H1 (cell line): ENCODE measurements around the gene P2RX1. TPM values are rescaled to one million over a fixed set of nuclear protein-coding genes. Genes with fewer than 3 reads are reported as not detected.

Source experiments
- CTCF ChIA-PET: fragments of 300-600 bp; sonication (Branson Sonifier 250); formaldehyde crosslinking; loops from one replicate; lab custom pipeline; 2021; ENCODE audit not compliant: partially characterized antibody; lab: Charles Lee
- POLR2A ChIA-PET: fragments of 300-600 bp; sonication (Branson Sonifier 250); formaldehyde crosslinking; loops from one replicate; lab custom pipeline; 2021; ENCODE audit warnings: inconsistent platforms; ENCODE audit not compliant: partially characterized antibody; lab: Charles Lee
- DNase-seq, 2 experiments: peaks; one replicate each; pipeline versions ENCODE4 v3.0.0 to v3.0.0-alpha.2; 2010 to 2022; ENCODE audit warnings: low spot score in 2 of 2, low read depth in 1 of 2, mixed read lengths in 1 of 2
- FAIRE-seq: peaks from 2 replicates; lab custom pipeline; 2011; peaks lifted over from hg19 to GRCh38; lab: Jason Lieb, UNC
- H2AFZ ChIP-seq: 2 replicates; pipeline ENCODE4 v1.8.1; 2012; ENCODE audit warnings: low read length, inconsistent platforms
- H2AK5ac ChIP-seq: 2 replicates; pipeline ENCODE4 v1.6.1; 2013; ENCODE audit warnings: low read depth, low read length
- H2BK120ac ChIP-seq: replicated peaks from 2 replicates; pipeline ENCODE3; 2013; ENCODE audit warnings: low read depth, low read length, inconsistent platforms
- H2BK12ac ChIP-seq: 2 replicates; pipeline ENCODE4 v1.6.1; 2013; ENCODE audit warnings: low read depth, low read length
- H2BK15ac ChIP-seq: 2 replicates; pipeline ENCODE4 v1.6.1; 2013; ENCODE audit warnings: low read length
- H2BK20ac ChIP-seq: 2 replicates; pipeline ENCODE4 v1.6.1; 2013; ENCODE audit warnings: low read length
- H2BK5ac ChIP-seq: 2 replicates; pipeline ENCODE4 v1.6.1; 2013; ENCODE audit warnings: low read depth, low read length
- H3K14ac ChIP-seq: 2 replicates; pipeline ENCODE4 v1.6.1; 2013; ENCODE audit warnings: inconsistent platforms; ENCODE audit not compliant: insufficient read length
- H3K18ac ChIP-seq: 2 replicates; pipeline ENCODE4 v1.6.1; 2013; ENCODE audit warnings: low read length; ENCODE audit errors: extremely low read depth
- H3K23ac ChIP-seq: 2 replicates; pipeline ENCODE4 v1.6.1; 2013; ENCODE audit warnings: inconsistent platforms; ENCODE audit not compliant: insufficient read length
- H3K23me2 ChIP-seq: 2 replicates; pipeline ENCODE4 v1.6.1; 2013; ENCODE audit warnings: low read depth, low read length
- H3K27ac ChIP-seq: 2 replicates; pipeline ENCODE4 v1.6.1; 2011; ENCODE audit warnings: low read depth, low read length, inconsistent platforms
- H3K27me3 ChIP-seq, 4 experiments: replicated peaks in 1 of 4; 1 replicate in 1 of 4; 2 replicates in 3 of 4; pipeline versions ENCODE4 v1.6.1 to v1.8.1; 2011 to 2013; ENCODE audit warnings: low read length in 3 of 4, mild to moderate bottlenecking in 3 of 4, inconsistent platforms in 2 of 4, mixed read lengths in 2 of 4, moderate library complexity in 1 of 4; ENCODE audit not compliant: control insufficient read depth in 3 of 4, insufficient read depth in 3 of 4; ENCODE audit errors: extremely low read depth in 1 of 4
- H3K36me3 ChIP-seq, 4 experiments: 2 replicates each; pipeline versions ENCODE4 v1.6.1 to v1.8.1; 2011 to 2013; ENCODE audit warnings: mild to moderate bottlenecking in 4 of 4, low read length in 3 of 4, moderate library complexity in 2 of 4, control low read depth in 1 of 4, inconsistent platforms in 1 of 4; ENCODE audit not compliant: insufficient read depth in 4 of 4, control insufficient read depth in 2 of 4
- H3K4ac ChIP-seq: replicated peaks from 2 replicates; pipeline ENCODE3; 2013; ENCODE audit warnings: low read length, low read depth, mixed read lengths, inconsistent platforms; ENCODE audit not compliant: insufficient read length
- H3K4me1 ChIP-seq, 4 experiments: replicated peaks in 1 of 4; 1 replicate in 1 of 4; 2 replicates in 3 of 4; pipeline versions ENCODE4 v1.6.1 to v1.8.1; 2011 to 2013; ENCODE audit warnings: low read length in 3 of 4, inconsistent platforms in 2 of 4, mixed read lengths in 1 of 4; ENCODE audit not compliant: insufficient read depth in 4 of 4, control insufficient read depth in 3 of 4
- H3K4me2 ChIP-seq, 2 experiments: 2 replicates each; pipeline versions ENCODE4 v1.6.1 to v1.8.1; 2011 to 2013; ENCODE audit warnings: low read depth in 2 of 2, low read length in 2 of 2, control low read depth in 1 of 2, inconsistent platforms in 1 of 2, mild to moderate bottlenecking in 1 of 2; ENCODE audit not compliant: insufficient read depth in 1 of 2
- H3K4me3 ChIP-seq, 4 experiments: fragments of 200-600, 300-600 bp in 1 of 4; sonication (generic), shearing (Covaris generic), sonication (Bioruptor Twin) in 1 of 4; 2 replicates each; pipeline versions ENCODE4 v1.5.1 to v1.8.1; 2011 to 2016; ENCODE audit warnings: low read length in 4 of 4, low read depth in 3 of 4, control low read depth in 2 of 4, inconsistent platforms in 2 of 4, mild to moderate bottlenecking in 2 of 4, mixed read lengths in 1 of 4, moderate library complexity in 1 of 4; ENCODE audit not compliant: insufficient read depth in 2 of 4; ENCODE audit errors: extremely low read depth in 1 of 4
- H3K56ac ChIP-seq: replicated peaks from 2 replicates; pipeline ENCODE3; 2013; ENCODE audit warnings: low read depth, mild to moderate bottlenecking, mixed read lengths, low read length, inconsistent platforms; ENCODE audit not compliant: insufficient read length
- H3K79me1 ChIP-seq: 2 replicates; pipeline ENCODE4 v1.6.1; 2013; ENCODE audit warnings: low read depth, low read length, control low read depth
- H3K79me2 ChIP-seq, 2 experiments: 2 replicates each; pipeline versions ENCODE4 v1.6.1 to v1.8.1; 2012 to 2013; ENCODE audit warnings: low read length in 2 of 2, mild to moderate bottlenecking in 2 of 2, inconsistent platforms in 1 of 2; ENCODE audit not compliant: insufficient read depth in 2 of 2, control insufficient read depth in 1 of 2
- H3K9ac ChIP-seq, 4 experiments: replicated peaks in 1 of 4; 1 replicate in 1 of 4; 2 replicates in 3 of 4; pipeline versions ENCODE4 v1.6.1 to v1.8.1; 2011 to 2013; ENCODE audit warnings: low read depth in 3 of 4, low read length in 3 of 4, control low read depth in 2 of 4, mild to moderate bottlenecking in 2 of 4, moderate library complexity in 2 of 4, inconsistent platforms in 1 of 4; ENCODE audit errors: extremely low read depth in 1 of 4
- H3K9me3 ChIP-seq, 2 experiments: 2 replicates each; pipeline versions ENCODE4 v1.6.1 to v1.8.1; 2012 to 2013; ENCODE audit warnings: mild to moderate bottlenecking in 2 of 2, moderate library complexity in 2 of 2, control low read depth in 1 of 2, inconsistent platforms in 1 of 2, low read depth in 1 of 2, low read length in 1 of 2, mixed read lengths in 1 of 2; ENCODE audit not compliant: insufficient read depth in 2 of 2
- H4K20me1 ChIP-seq, 2 experiments: replicated peaks in 1 of 2; 2 replicates each; pipeline versions ENCODE3 to v1.8.1; 2011 to 2013; ENCODE audit warnings: inconsistent platforms in 2 of 2, low read length in 2 of 2, mild to moderate bottlenecking in 1 of 2; ENCODE audit not compliant: insufficient read depth in 2 of 2, control insufficient read depth in 1 of 2
- H4K5ac ChIP-seq: 2 replicates; pipeline ENCODE4 v1.6.1; 2013; ENCODE audit warnings: low read length, low read depth, mixed read lengths, inconsistent platforms; ENCODE audit not compliant: insufficient read length
- H4K8ac ChIP-seq: 2 replicates; pipeline ENCODE4 v1.8.0; 2013; ENCODE audit warnings: mild to moderate bottlenecking, moderate library complexity, low read length, inconsistent platforms; ENCODE audit not compliant: insufficient read depth; ENCODE audit errors: extremely low read depth
- H4K91ac ChIP-seq: replicated peaks from 2 replicates; pipeline ENCODE3; 2013; ENCODE audit warnings: low read length, mixed read lengths, inconsistent platforms; ENCODE audit not compliant: insufficient read length
- CBX8 ChIP-seq: fragments of 300-800, 300-1000 bp; sonication (generic); IDR thresholded peaks from 2 replicates; pipeline ENCODE4 v1.7.1; 2016; ENCODE audit warnings: low read depth, low read length, borderline replicate concordance
- KDM1A ChIP-seq: fragments of 200-600, 300-600 bp; sonication (generic); IDR thresholded peaks from 2 replicates; pipeline ENCODE4 v1.7.1; 2016; ENCODE audit warnings: mild to moderate bottlenecking, low read length, borderline replicate concordance
- SP1 ChIP-seq: IDR thresholded peaks from 2 replicates; pipeline ENCODE4 v1.6.1; 2011; ENCODE audit warnings: low read depth, low read length
- WGBS, 2 experiments: shearing (Covaris generic) in 1 of 2; methylation state at CpG; one replicate each; pipeline versions ENCODE4 v1.1.6 to v1.1.7; 2013 to 2015; ENCODE audit warnings: low lambda C conversion rate in 2 of 2, mixed read lengths in 2 of 2, inconsistent platforms in 1 of 2, low coverage in 1 of 2, missing lambda C conversion rate in 1 of 2; ENCODE audit not compliant: insufficient replicate concordance in 2 of 2, insufficient coverage in 1 of 2, insufficient read length in 1 of 2; ENCODE audit errors: extremely low coverage in 1 of 2, missing lambda C conversion rate in 1 of 2; 5-methylcytosine and 5-hydroxymethylcytosine counted together
- polyA plus RNA-seq, 7 experiments: library from polyadenylated mRNA; depleted of rRNA in 3 of 7; stranded (reverse) in 5 of 7; unstranded in 2 of 7; fragments of >200 nt in 5 of 7; fragments of 200-250 nt in 2 of 7; gene quantifications; 1 replicate in 5 of 7; 2 replicates in 1 of 7; 4 replicates in 1 of 7; pipeline versions ENCODE4 v1.2.1 to v1.2.3, GENCODE V29; 2011 to 2013; ENCODE audit warnings: missing spikeins in 2 of 7, mixed read lengths in 2 of 7
- total RNA-seq: library from RNA; stranded (reverse); fragmentation: NEBNext Ultra II Directional; extraction: Animal tissue kit (Norgen Biotek cat#: 25700); gene quantifications from 2 replicates; pipeline ENCODE4 v1.2.1, GENCODE V29; 2021

Gene P2RX1
- total and polyA plus RNA-seq, 2 of the 8 experiments (the other 6 are each of a cell fraction or from before 2014, with no cell fraction given), result 0.45 to 1.1 TPM

- H2BK20ac ChIP-seq, result no peak overlapping the region
- no peak overlapping the region for H3K23ac ChIP-seq
- no peak overlapping the region for H3K14ac ChIP-seq
- ChIA-PET POLR2A (no interaction called here), CTCF (interaction anchor here (0.8 to 3.6 kb wide), 2 partner anchors 10 to 19 kb away, joined by 3 to 16 read pairs; no protein-coding TSS in a partner anchor)
- no peak overlapping the region for H3K18ac ChIP-seq
- peaks cover 4 to 26% (median 17%) of the 10 kb centered on the region in 4 experiments for H3K4me1 ChIP-seq
- H2BK12ac ChIP-seq, result peak overlapping the region; percentile 87; the same call in 1 of the 2 replicates
- no peaks in the 10 kb centered on the region; a peak in 1 of 4 replicates for H3K79me2 ChIP-seq
- H3K56ac ChIP-seq, result no peak overlapping the region
- no peak overlapping the region for H2BK120ac ChIP-seq
- no peak overlapping the region for H3K9ac ChIP-seq
- FAIRE-seq (no peak), DNase-seq (no peak)
- TF ChIP-seq CBX8 (no peak), SP1 (no peak), KDM1A (no peak)
- H4K20me1 ChIP-seq, result peaks cover 3 to 8% of the 10 kb centered on the region in 2 experiments
- H2BK15ac ChIP-seq, result no peak overlapping the region
- 0 out of 2 replicates have a peak overlapping the region, but pooled peaks have one; percentile 83 for H2BK5ac ChIP-seq
- no peak overlapping the region for H4K5ac ChIP-seq
- H2AFZ ChIP-seq, result no peak overlapping the region
- H3K27me3 ChIP-seq, result no peaks in the 10 kb centered on the region; a peak in 1 of 7 replicates
- no peak overlapping the region for H3K4me3 ChIP-seq
- H3K9me3 ChIP-seq, result no peaks in the 10 kb centered on the region
- H3K27ac ChIP-seq, result no peak overlapping the region
- H4K91ac ChIP-seq, result no peak overlapping the region
- H3K36me3 ChIP-seq, result peaks cover 3 to 9% (median 4%) of the 10 kb centered on the region in 4 experiments; a peak in 5 of 8 replicates
- no peak overlapping the region for H3K4ac ChIP-seq
- peaks cover 9% of the 10 kb centered on the region; the same call in 1 of the 2 replicates for H3K23me2 ChIP-seq
- WGBS, 2 experiments, result 90% methylated on average over 9 of the region's 9 CpGs; no CpG with 5 or more reads in 1 of the 2 experiments
- peaks cover 4% of the 10 kb centered on the region; the same call in 1 of the 2 replicates for H3K79me1 ChIP-seq
- H3K4me2 ChIP-seq, result no peak overlapping the region
- peak overlapping the region; percentile 39; the same call in 1 of the 2 replicates for H2AK5ac ChIP-seq
- H4K8ac ChIP-seq, result no peak overlapping the region
These were observed 28.5 kb downstream of the P2RX1 start for GRCh38 chr17:3887804-3888203.
